Glutamatergic neuron (in vitro differentiated cells): ENCODE data around the gene ZC3H12D. TPM values are rescaled to one million over a fixed set of nuclear protein-coding genes. Genes with fewer than 3 reads are reported as not detected.
A peak's percentile ranks its signal among the peaks of the same experiment; 100 is the strongest.

Source experiments
- DNase-seq: peaks from one replicate; pipeline ENCODE4 v3.0.0; 2022
- H3K27ac Mint-ChIP-seq: one replicate; pipeline ENCODE4 v1.8.0; 2020; ENCODE audit warnings: mild to moderate bottlenecking, mixed read lengths, inconsistent platforms; ENCODE audit not compliant: unreplicated experiment
- H3K27me3 Mint-ChIP-seq: one replicate; pipeline ENCODE4 v1.8.0; 2020; ENCODE audit warnings: mild to moderate bottlenecking, moderate library complexity, mixed read lengths, inconsistent platforms; ENCODE audit not compliant: unreplicated experiment
- H3K36me3 Mint-ChIP-seq: one replicate; pipeline ENCODE4 v1.8.0; 2020; ENCODE audit warnings: mild to moderate bottlenecking, mixed read lengths, inconsistent platforms; ENCODE audit not compliant: unreplicated experiment
- H3K4me1 Mint-ChIP-seq: one replicate; pipeline ENCODE4 v1.8.0; 2020; ENCODE audit warnings: mild to moderate bottlenecking, low read depth, mixed read lengths, inconsistent platforms; ENCODE audit not compliant: unreplicated experiment
- H3K4me3 Mint-ChIP-seq: one replicate; pipeline ENCODE4 v1.8.0; 2020; ENCODE audit warnings: mild to moderate bottlenecking, mixed read lengths, inconsistent platforms; ENCODE audit not compliant: unreplicated experiment
- H3K9me3 Mint-ChIP-seq: one replicate; pipeline ENCODE4 v1.8.0; 2020; ENCODE audit warnings: mild to moderate bottlenecking, moderate library complexity, mixed read lengths, inconsistent platforms; ENCODE audit not compliant: unreplicated experiment
- CTCF ChIP-seq: fragments of 200-600 bp; sonication (generic); IDR thresholded peaks from one replicate; pipeline ENCODE4 v1.5.0; 2021; ENCODE audit not compliant: partially characterized antibody, unreplicated experiment
- total RNA-seq: library from RNA; stranded (reverse); fragmentation: NEBNext Ultra II Directional; extraction: Animal tissue kit (Norgen Biotek cat#: 25700); gene quantifications from one replicate; pipeline ENCODE4 v1.2.1, GENCODE V29; 2021; ENCODE audit not compliant: unreplicated experiment

Gene ZC3H12D
- total RNA-seq, 1 donor from 2014 or later = 48.7 TPM

GRCh38 chr6:149436647-149437046, 48.2 kb downstream of the ZC3H12D start:
- peaks cover 2% of the 10 kb centered on the region for H3K27me3 Mint-ChIP-seq
- H3K27ac Mint-ChIP-seq = no peak overlapping the region
- no peak for TF ChIP-seq CTCF
- peaks cover 5% of the 10 kb centered on the region for H3K9me3 Mint-ChIP-seq
- no peaks in the 10 kb centered on the region for H3K36me3 Mint-ChIP-seq
- DNase-seq = no peak
- no peak overlapping the region for H3K4me3 Mint-ChIP-seq
- H3K4me1 Mint-ChIP-seq = peaks cover 3% of the 10 kb centered on the region

GRCh38 chr6:149435919-149436586, 48.8 kb downstream of the ZC3H12D start:
- H3K4me1 Mint-ChIP-seq = no peaks in the 10 kb centered on the region
- H3K27me3 Mint-ChIP-seq = peaks cover 2% of the 10 kb centered on the region
- DNase-seq = no peak
- no peak for TF ChIP-seq CTCF
- no peak overlapping the region for H3K4me3 Mint-ChIP-seq
- H3K9me3 Mint-ChIP-seq = peaks cover 5% of the 10 kb centered on the region
- H3K36me3 Mint-ChIP-seq = no peaks in the 10 kb centered on the region
- H3K27ac Mint-ChIP-seq = no peak overlapping the region

GRCh38 chr6:149433881-149434280, 50.9 kb downstream of the ZC3H12D start:
- no peak for DNase-seq
- no peaks in the 10 kb centered on the region for H3K4me1 Mint-ChIP-seq
- no peaks in the 10 kb centered on the region for H3K36me3 Mint-ChIP-seq
- H3K9me3 Mint-ChIP-seq = peaks cover 5% of the 10 kb centered on the region
- H3K4me3 Mint-ChIP-seq = no peak overlapping the region
- peaks cover 2% of the 10 kb centered on the region for H3K27me3 Mint-ChIP-seq
- TF ChIP-seq CTCF = no peak
- H3K27ac Mint-ChIP-seq = no peak overlapping the region

- H3K9me3 Mint-ChIP-seq = peaks cover 5% of the 10 kb centered on the region
- H3K27ac Mint-ChIP-seq = no peak overlapping the region
- no peak for TF ChIP-seq CTCF
- peaks cover 2% of the 10 kb centered on the region for H3K27me3 Mint-ChIP-seq
- no peak overlapping the region for H3K4me3 Mint-ChIP-seq
- H3K4me1 Mint-ChIP-seq = no peaks in the 10 kb centered on the region
- DNase-seq = no peak
- H3K36me3 Mint-ChIP-seq = no peaks in the 10 kb centered on the region
These were observed 51.4 kb downstream of the ZC3H12D start for GRCh38 chr6:149433405-149433804.

GRCh38 chr6:149431905-149432775, 52.7 kb downstream of the ZC3H12D start:
- Mint-ChIP-seq H3K36me3 (no peaks in the 10 kb centered on the region), H3K9me3 (peaks cover 3% of the 10 kb centered on the region), H3K27me3 (peaks cover 2% of the 10 kb centered on the region), H3K27ac (no peak overlapping the region), H3K4me1 (no peaks in the 10 kb centered on the region), H3K4me3 (no peak overlapping the region)
- TF ChIP-seq CTCF = peak; percentile 92
- DNase-seq = peak; percentile 97
